GM18909 (cell line): ENCODE measurements around the gene LIN7A.

Experiments
- ATAC-seq: cut with Tn5 transposase; IDR thresholded peaks from one replicate; pipeline ENCODE4 v1.9.1; 2021; ENCODE audit warnings: mild to moderate bottlenecking; ENCODE audit not compliant: unreplicated experiment, poor library complexity

Gene LIN7A

GRCh38 chr12:80861641-80862378, 75.9 kb downstream of the LIN7A start:
- no peak for ATAC-seq

- ATAC-seq = no peak
Observed at GRCh38 chr12:80860928-80861327, 76.8 kb downstream of the LIN7A start.

GRCh38 chr12:80860206-80860605, 77.5 kb downstream of the LIN7A start:
- ATAC-seq = no peak

GRCh38 chr12:80858356-80858755, 79.4 kb downstream of the LIN7A start:
- no peak for ATAC-seq

- ATAC-seq = no peak
Observed at GRCh38 chr12:80857311-80857710, 80.4 kb downstream of the LIN7A start.

GRCh38 chr12:80849337-80849736, 88.4 kb downstream of the LIN7A start:
- ATAC-seq = no peak

GRCh38 chr12:80848858-80849257, 88.9 kb downstream of the LIN7A start:
- ATAC-seq = no peak

- ATAC-seq = no peak
Observed at GRCh38 chr12:80847575-80847974, 90.2 kb downstream of the LIN7A start.

- ATAC-seq = no peak
Observed at GRCh38 chr12:80846952-80847351, 90.8 kb downstream of the LIN7A start.

GRCh38 chr12:80845639-80846038, 92.1 kb downstream of the LIN7A start:
- no peak for ATAC-seq

GRCh38 chr12:80843969-80844368, 93.8 kb downstream of the LIN7A start:
- ATAC-seq = no peak

GRCh38 chr12:80838708-80839107, 99.0 kb downstream of the LIN7A start:
- no peak for ATAC-seq

- ATAC-seq = no peak
Observed at GRCh38 chr12:80838024-80838658, 99.6 kb downstream of the LIN7A start.

GRCh38 chr12:80837342-80837978, 100.3 kb downstream of the LIN7A start:
- peak; percentile 67 for ATAC-seq

- ATAC-seq = no peak
Observed at GRCh38 chr12:80834724-80835123, 103.0 kb downstream of the LIN7A start.

GRCh38 chr12:80830533-80831088, 107.1 kb downstream of the LIN7A start:
- no peak for ATAC-seq

GRCh38 chr12:80829767-80830166, 108.0 kb downstream of the LIN7A start:
- no peak for ATAC-seq

GRCh38 chr12:80825506-80825905, 112.2 kb downstream of the LIN7A start:
- ATAC-seq = no peak

GRCh38 chr12:80823393-80823792, 114.3 kb downstream of the LIN7A start:
- ATAC-seq = no peak

- peak; percentile 42 for ATAC-seq
Observed at GRCh38 chr12:80821513-80822000, 116.2 kb downstream of the LIN7A start.

- no peak for ATAC-seq
Observed at GRCh38 chr12:80818878-80819277, 118.9 kb downstream of the LIN7A start.
